Ascending aorta (tissue), 2 donors: ENCODE data around the gene RAD51B. TPM values are rescaled to one million over a fixed set of nuclear protein-coding genes. Genes with fewer than 3 reads are reported as not detected.
"Not testable (repeated sequence)": the region's sequence is repeated elsewhere in the genome, so short reads cannot be mapped to it uniquely, and the experiment has no call there.

Experiments used
- DNase-seq, 2 donors: peaks; one replicate each; pipeline ENCODE4 v3.0.0-alpha.2; 2019; ENCODE audit warnings: low spot score in 2 of 2
- H3K27ac ChIP-seq, 2 donors: fragments of 200-600 bp; sonication (generic); one replicate each; pipeline ENCODE4 v1.5.1; 2016 to 2017; ENCODE audit warnings: mild to moderate bottlenecking in 1 of 2
- H3K27me3 ChIP-seq: fragments of 200-600 bp; sonication (generic); one replicate; pipeline ENCODE4 v1.5.1; 2017
- H3K36me3 ChIP-seq, 2 donors: fragments of 200-600 bp; sonication (generic); one replicate each; pipeline ENCODE4 v1.5.1; 2016
- H3K4me1 ChIP-seq, 2 donors: fragments of 200-600 bp; sonication (generic); one replicate each; pipeline ENCODE4 v1.5.1; 2016 to 2017; ENCODE audit warnings: mild to moderate bottlenecking in 1 of 2
- H3K4me3 ChIP-seq, 2 donors: fragments of 200-600 bp; sonication (generic); one replicate each; pipeline ENCODE4 v1.5.1; 2016 to 2017; ENCODE audit warnings: mild to moderate bottlenecking in 1 of 2
- H3K9me3 ChIP-seq, 2 donors: fragments of 200-600 bp; sonication (generic); one replicate each; pipeline ENCODE4 v1.5.1; 2016
- intact Hi-C: fragments of 100-400 bp; cut with DNase I; formaldehyde crosslinking; loops from one replicate; pipeline ENCODE4 v1.15.1; 2023
- total RNA-seq: library from RNA; depleted of rRNA; stranded (reverse); fragments of >200 nt; gene quantifications from one replicate; pipeline ENCODE4 v1.1.0, GENCODE V29; 2016
- TF ChIP-seq, protein P1 (sequence below), 3 experiments: fragments of 200-600 bp in 2 of 3; fragments of 450-650 bp in 1 of 3; sonication (generic) in 2 of 3; IDR thresholded peaks; one replicate each; pipeline ENCODE4 v1.5.1; 2016 to 2019; ENCODE audit warnings: antibody characterized with exemption in 3 of 3, mild to moderate bottlenecking in 1 of 3, moderate library complexity in 1 of 3

RAD51B gene
- total RNA-seq, 1 donor from 2014 or later: not detected

DNA sequence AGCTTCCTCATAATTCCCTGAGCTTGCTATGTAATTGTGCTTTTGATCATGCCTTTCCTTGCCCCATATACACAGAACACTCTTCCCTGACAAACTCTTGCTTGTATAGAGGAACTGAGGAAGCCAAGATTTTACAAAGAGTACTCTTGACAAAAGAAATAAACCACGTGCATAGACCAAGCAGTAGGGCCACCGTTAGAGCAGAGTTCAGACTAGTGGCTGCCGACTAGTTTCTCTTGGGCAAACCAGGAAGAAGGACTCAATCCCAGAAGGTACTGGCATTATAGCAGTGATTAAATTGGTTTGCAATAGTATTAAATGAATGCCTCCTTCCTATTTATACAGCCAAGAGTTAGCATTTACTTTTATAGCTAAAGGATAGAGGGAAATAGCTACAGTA is 146.1 kb downstream of the RAD51B start:
- Histone ChIP-seq H3K27ac (no peak overlapping the region), H3K9me3 (no peaks in the 10 kb centered on the region), H3K4me1 (peaks cover 0 to 6% of the 10 kb centered on the region in 2 donors), H3K27me3 (no peaks in the 10 kb centered on the region), H3K4me3 (no peak overlapping the region), H3K36me3 (no peaks in the 10 kb centered on the region)
- DNase-seq: no peak
- intact Hi-C loops: no loop called here
- TF ChIP-seq, protein P1, sequence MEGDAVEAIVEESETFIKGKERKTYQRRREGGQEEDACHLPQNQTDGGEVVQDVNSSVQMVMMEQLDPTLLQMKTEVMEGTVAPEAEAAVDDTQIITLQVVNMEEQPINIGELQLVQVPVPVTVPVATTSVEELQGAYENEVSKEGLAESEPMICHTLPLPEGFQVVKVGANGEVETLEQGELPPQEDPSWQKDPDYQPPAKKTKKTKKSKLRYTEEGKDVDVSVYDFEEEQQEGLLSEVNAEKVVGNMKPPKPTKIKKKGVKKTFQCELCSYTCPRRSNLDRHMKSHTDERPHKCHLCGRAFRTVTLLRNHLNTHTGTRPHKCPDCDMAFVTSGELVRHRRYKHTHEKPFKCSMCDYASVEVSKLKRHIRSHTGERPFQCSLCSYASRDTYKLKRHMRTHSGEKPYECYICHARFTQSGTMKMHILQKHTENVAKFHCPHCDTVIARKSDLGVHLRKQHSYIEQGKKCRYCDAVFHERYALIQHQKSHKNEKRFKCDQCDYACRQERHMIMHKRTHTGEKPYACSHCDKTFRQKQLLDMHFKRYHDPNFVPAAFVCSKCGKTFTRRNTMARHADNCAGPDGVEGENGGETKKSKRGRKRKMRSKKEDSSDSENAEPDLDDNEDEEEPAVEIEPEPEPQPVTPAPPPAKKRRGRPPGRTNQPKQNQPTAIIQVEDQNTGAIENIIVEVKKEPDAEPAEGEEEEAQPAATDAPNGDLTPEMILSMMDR (IDR thresholded peaks at IDR 0.05): no peak

DNA sequence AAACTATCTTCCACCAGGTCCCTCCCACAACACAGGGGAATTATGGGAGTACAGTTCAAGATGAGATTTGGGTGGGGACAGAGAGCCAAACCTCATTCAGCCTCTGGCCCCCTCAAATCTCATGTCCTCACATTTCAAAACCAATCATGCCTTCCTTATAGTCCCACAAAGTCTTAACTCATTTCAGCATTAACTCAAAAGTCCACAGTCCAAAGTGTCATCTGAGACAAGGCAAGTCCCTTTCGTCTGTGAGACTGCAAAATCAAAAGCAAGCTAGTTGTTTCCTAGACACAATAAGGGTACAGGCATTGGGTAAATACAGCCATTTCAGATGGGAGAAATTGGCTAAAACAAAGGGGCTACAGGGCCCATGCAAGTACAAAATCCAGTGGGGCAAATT is 147.6 kb downstream of the RAD51B start:
- Histone ChIP-seq H3K9me3 (no peaks in the 10 kb centered on the region), H3K4me3 (no peak overlapping the region), H3K4me1 (peaks cover 0 to 6% of the 10 kb centered on the region in 2 donors), H3K36me3 (no peaks in the 10 kb centered on the region), H3K27me3 (no peaks in the 10 kb centered on the region), H3K27ac (no peak overlapping the region)
- TF ChIP-seq, protein P1 (IDR thresholded peaks at IDR 0.05): no peak
- intact Hi-C loops: no loop called here
- no peak for DNase-seq

DNA sequence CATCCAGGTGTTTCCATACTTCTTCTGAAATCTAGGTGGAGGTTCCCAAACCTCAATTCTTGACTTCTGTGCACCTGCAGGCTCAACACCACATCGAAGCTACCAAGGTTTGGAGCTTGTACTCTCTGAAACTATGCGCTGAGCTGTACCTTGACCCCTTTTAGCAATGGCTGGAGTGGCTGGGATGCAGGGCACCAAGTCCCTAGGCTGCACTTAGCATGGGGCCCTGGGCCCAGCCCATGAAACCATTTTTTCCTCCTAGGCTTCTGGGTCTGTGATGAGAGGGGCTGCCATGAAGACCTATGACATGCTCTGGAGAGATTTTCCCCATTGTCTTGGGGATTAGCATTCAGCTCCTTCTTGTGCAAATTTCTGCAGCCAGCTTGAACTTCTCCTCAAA is 148.4 kb downstream of the RAD51B start:
- H3K36me3 ChIP-seq, H3K27ac ChIP-seq, H3K27me3 ChIP-seq, H3K9me3 ChIP-seq, H3K4me3 ChIP-seq, H3K4me1 ChIP-seq, DNase-seq, intact Hi-C loops: not testable (repeated sequence)

DNA sequence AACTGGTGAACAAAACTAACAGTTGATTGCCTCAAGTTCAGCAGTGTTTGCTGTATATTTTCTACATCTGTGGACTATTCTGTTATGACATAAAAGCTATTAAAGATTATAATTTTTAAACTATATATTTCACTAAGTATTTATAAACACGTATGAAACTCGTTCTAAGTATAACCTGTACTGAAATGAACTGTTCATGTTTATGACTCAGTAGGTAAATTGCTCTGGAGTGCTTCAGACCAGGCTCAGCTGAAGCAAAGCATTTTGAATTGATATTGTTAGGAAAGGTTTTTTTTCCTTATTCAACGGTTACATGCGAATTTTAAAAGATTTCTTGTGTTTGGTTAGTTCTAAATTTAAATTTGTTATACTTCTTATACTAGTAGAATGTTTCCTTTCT is 151.3 kb downstream of the RAD51B start:
- Histone ChIP-seq H3K9me3 (no peaks in the 10 kb centered on the region), H3K27ac (no peak overlapping the region)
- intact Hi-C loops: no loop called here

DNA sequence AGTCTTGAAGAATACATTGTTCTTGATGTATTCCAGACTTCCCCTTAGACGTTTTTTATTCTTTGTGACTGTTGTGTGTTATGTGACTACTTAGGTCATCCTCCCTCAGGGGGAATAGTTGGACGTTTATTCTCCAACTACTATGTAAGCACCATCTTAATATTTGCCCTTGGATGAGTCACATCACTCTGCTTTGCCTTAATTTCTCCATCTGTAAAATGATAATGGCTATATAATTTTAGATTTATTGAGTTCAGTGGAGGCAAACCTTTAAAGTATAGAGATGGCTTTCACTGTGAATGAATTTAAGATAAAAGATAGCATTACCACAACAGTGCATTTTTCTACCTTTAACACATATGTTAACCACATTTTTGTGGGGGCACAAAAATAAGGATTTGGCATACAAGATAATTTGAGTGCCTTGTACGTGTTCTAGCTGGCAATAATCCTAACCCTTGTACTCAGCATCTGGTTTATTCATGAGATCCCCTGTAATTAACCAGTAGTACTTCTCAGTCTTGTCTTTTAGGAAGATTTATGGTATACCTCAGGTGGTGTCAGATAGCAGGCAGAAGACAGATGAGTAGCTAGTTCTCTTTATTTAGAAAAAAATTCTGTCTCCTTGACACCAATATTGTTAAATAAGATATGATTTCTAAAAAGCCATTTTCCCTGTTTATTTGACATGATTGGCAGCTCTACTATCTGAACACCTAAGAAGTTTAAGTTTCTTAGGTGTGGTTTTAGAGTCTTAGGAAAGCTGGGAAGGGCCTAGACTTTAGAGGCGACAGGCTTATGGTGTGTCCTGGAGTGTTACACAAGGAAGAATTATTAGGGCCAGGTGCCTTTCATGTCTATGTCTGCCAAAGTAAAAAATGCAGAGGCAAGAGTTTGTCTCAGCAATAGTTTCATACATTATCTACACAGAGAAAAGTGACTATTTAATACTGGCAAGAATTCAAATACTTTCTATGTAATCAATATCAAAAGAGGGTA is 152.3 kb downstream of the RAD51B start:
- intact Hi-C loops: no loop called here
- Histone ChIP-seq H3K27me3 (no peaks in the 10 kb centered on the region), H3K36me3 (no peaks in the 10 kb centered on the region), H3K4me1 (no peaks in the 10 kb centered on the region), H3K9me3 (no peaks in the 10 kb centered on the region), H3K27ac (no peak overlapping the region), H3K4me3 (no peak overlapping the region)
- TF ChIP-seq, protein P1 (IDR thresholded peaks at IDR 0.05): no peak
- DNase-seq: no peak

More for the DNA sequence above, 151.3 kb downstream of the RAD51B start:
- H3K27me3 ChIP-seq: no peaks in the 10 kb centered on the region
- H3K4me3 ChIP-seq: no peak overlapping the region
- DNase-seq: no peak
- TF ChIP-seq, protein P1 (IDR thresholded peaks at IDR 0.05): no peak
- no peaks in the 10 kb centered on the region for H3K36me3 ChIP-seq
- H3K4me1 ChIP-seq: no peaks in the 10 kb centered on the region

DNA sequence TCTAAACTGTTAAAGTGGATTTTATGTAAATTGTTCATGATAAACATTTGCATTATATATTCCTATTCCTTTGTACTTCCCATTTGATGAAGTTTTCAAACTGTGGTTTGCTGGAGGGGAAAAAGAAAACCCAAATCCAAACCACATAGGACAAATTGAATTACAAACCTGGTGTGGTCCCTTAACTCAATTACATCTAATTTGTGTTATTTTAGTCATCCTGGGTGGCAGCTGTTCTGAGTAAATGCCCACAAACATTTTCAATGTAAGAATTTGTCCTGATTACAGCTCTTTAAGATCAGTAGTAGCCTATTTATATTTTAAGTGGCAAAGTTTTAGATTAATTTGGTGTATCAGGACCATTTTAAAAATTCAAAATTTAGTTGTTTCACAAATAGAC is 153.9 kb downstream of the RAD51B start:
- Histone ChIP-seq H3K27ac (no peak overlapping the region), H3K27me3 (no peaks in the 10 kb centered on the region), H3K4me1 (peaks cover 0 to 2% of the 10 kb centered on the region in 2 donors), H3K9me3 (no peaks in the 10 kb centered on the region), H3K4me3 (no peak overlapping the region), H3K36me3 (no peaks in the 10 kb centered on the region)
- no peak for DNase-seq
- intact Hi-C loops: no loop called here
- TF ChIP-seq, protein P1 (IDR thresholded peaks at IDR 0.05): no peak
